Activated CD4-positive, alpha-beta T cell treated with anti-CD3 and anti-CD28 coated beads, Interleukin-2, amount 10 ng/mL, durations not matched to agents 24 days and 14 days (primary cell): ENCODE measurements around the gene PXYLP1. TPM values are rescaled to one million over a fixed set of nuclear protein-coding genes. Genes with fewer than 3 reads are reported as not detected.

ENCODE experiments used
- DNase-seq: peaks from one replicate; pipeline ENCODE4 v3.0.0; 2022
- H3K27ac Mint-ChIP-seq: one replicate; pipeline ENCODE4 v1.8.0; 2022; ENCODE audit warnings: mild to moderate bottlenecking, mixed read lengths
- H3K27me3 Mint-ChIP-seq: one replicate; pipeline ENCODE4 v1.8.0; 2022; ENCODE audit warnings: mixed read lengths
- H3K36me3 Mint-ChIP-seq: one replicate; pipeline ENCODE4 v1.8.0; 2022; ENCODE audit warnings: low read depth, mild to moderate bottlenecking, mixed read lengths
- H3K4me1 Mint-ChIP-seq: one replicate; pipeline ENCODE4 v1.8.0; 2021; ENCODE audit warnings: mixed read lengths
- H3K4me3 Mint-ChIP-seq: one replicate; pipeline ENCODE4 v1.8.0; 2022; ENCODE audit warnings: mild to moderate bottlenecking, moderate library complexity, mixed read lengths
- H3K9me3 Mint-ChIP-seq: one replicate; pipeline ENCODE4 v1.8.0; 2021; ENCODE audit warnings: mixed read lengths
- intact Hi-C: fragments of 100-400 bp; cut with micrococcal nuclease; formaldehyde crosslinking; loops from one replicate; pipeline ENCODE4 v1.15.1; 2023
- total RNA-seq: library from RNA; stranded (reverse); gene quantifications from 2 replicates; pipeline ENCODE4 v1.2.3, GENCODE V29; 2022

The PXYLP1 gene
- total RNA-seq, 1 donor from 2014 or later: 10.7 TPM

DNA sequence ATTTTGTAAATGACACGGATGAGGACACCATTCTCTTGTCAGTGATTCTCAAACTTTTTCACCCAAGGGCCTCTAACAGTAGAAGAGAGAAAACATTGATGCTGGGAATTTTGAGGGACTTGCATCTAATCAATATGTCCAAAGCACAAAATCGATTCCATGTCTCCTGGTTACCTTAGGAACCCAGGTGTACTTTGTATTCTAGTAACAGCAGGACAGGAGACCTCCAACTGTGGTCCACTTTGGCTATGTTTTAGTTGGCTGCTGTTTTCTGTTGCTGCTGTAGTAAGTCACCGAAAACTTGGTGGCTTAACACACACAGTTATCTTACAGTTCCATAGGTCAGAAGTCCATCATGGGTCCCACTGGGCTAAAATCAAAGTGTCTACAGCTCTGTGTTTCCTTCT is 112.2 kb downstream of the PXYLP1 start:
- intact Hi-C loops: no loop called here
- H3K4me1 Mint-ChIP-seq: no peaks in the 10 kb centered on the region
- H3K27me3 Mint-ChIP-seq: peaks cover 10% of the 10 kb centered on the region
- DNase-seq: no peak
- H3K9me3 Mint-ChIP-seq: peaks cover 3% of the 10 kb centered on the region
- no peak overlapping the region for H3K4me3 Mint-ChIP-seq
- no peaks in the 10 kb centered on the region for H3K36me3 Mint-ChIP-seq
- no peak overlapping the region for H3K27ac Mint-ChIP-seq

Other genes starting within 250 kb of the PXYLP1 start
- gene SPSB4, start 180.5 kb upstream of the PXYLP1 start, total RNA-seq: 0.07 TPM in 1 of 2 replicates, not detected in the other
- gene ZBTB38, start 136.7 kb downstream of the PXYLP1 start, total RNA-seq: 14.5 and 17.8 TPM in 2 replicates